Activated CD8-positive, alpha-beta T cell treated with anti-CD3 and anti-CD28 coated beads, Interleukin-2, amount 10 ng/mL, durations not matched to agents 7 days and 5 days (primary cell): Measurements from ENCODE around the gene NCOA3. TPM values are rescaled to one million over a fixed set of nuclear protein-coding genes. Genes with fewer than 3 reads are reported as not detected.

Experiments used
- ATAC-seq: fragments of 150-1000 bp; cut with Tn5 transposase; one replicate; pipeline ENCODE4 v1.10.0; 2021; ENCODE audit warnings: moderate library complexity
- CTCF ChIA-PET: fragments of 350-600 bp; sonication (Branson Sonifier 250); formaldehyde crosslinking; loops from one replicate; lab custom pipeline; 2021; ENCODE audit warnings: antibody characterized with exemption; lab: Charles Lee
- POLR2A ChIA-PET: fragments of 350-600 bp; sonication (Branson Sonifier 250); formaldehyde crosslinking; loops from one replicate; lab custom pipeline; 2021; ENCODE audit warnings: antibody characterized with exemption; lab: Charles Lee
- DNase-seq: peaks from one replicate; pipeline ENCODE4 v3.0.0-alpha.2; 2020
- H3K27ac Mint-ChIP-seq: one replicate; pipeline ENCODE4 v1.8.0; 2021; ENCODE audit warnings: mild to moderate bottlenecking, mixed read lengths
- H3K27me3 Mint-ChIP-seq: one replicate; pipeline ENCODE4 v1.8.0; 2021; ENCODE audit warnings: low read depth, mixed read lengths
- H3K36me3 Mint-ChIP-seq: one replicate; pipeline ENCODE4 v1.8.0; 2021; ENCODE audit warnings: low read depth, mixed read lengths
- H3K4me1 Mint-ChIP-seq: one replicate; pipeline ENCODE4 v1.8.0; 2021; ENCODE audit warnings: low read depth, mixed read lengths
- H3K4me3 Mint-ChIP-seq: one replicate; pipeline ENCODE4 v1.8.0; 2021; ENCODE audit warnings: mild to moderate bottlenecking, mixed read lengths
- H3K9me3 Mint-ChIP-seq: one replicate; pipeline ENCODE4 v1.8.0; 2022; ENCODE audit warnings: mixed read lengths; ENCODE audit not compliant: insufficient read depth
- total RNA-seq, 2 experiments: library from RNA; stranded (reverse); gene quantifications; one replicate each; pipeline ENCODE4 v1.2.3, GENCODE V29; 2021

Gene NCOA3
- total RNA-seq, 2 experiments from 2014 or later = 57.4 to 60.1 TPM

GRCh38 chr20:47476452-47476851 is 25.2 kb upstream of the NCOA3 start:
- Mint-ChIP-seq H3K4me1 (peaks cover 26% of the 10 kb centered on the region), H3K9me3 (no peaks in the 10 kb centered on the region), H3K27me3 (no peaks in the 10 kb centered on the region), H3K27ac (no peak overlapping the region), H3K36me3 (no peaks in the 10 kb centered on the region), H3K4me3 (no peak overlapping the region)
- POLR2A ChIA-PET = no interaction called here
- CTCF ChIA-PET = no interaction called here
- DNase-seq (no peak), ATAC-seq (no peak)

GRCh38 chr20:47479093-47479492 is 22.6 kb upstream of the NCOA3 start:
- CTCF ChIA-PET = interaction anchor here (0.6 kb wide), 1 partner anchor 109 kb away, joined by 3 read pairs; no protein-coding TSS in a partner anchor
- ATAC-seq (no peak), DNase-seq (no peak)
- H3K27me3 Mint-ChIP-seq = no peaks in the 10 kb centered on the region
- no peak overlapping the region for H3K4me3 Mint-ChIP-seq
- no peak overlapping the region for H3K27ac Mint-ChIP-seq
- no peaks in the 10 kb centered on the region for H3K36me3 Mint-ChIP-seq
- POLR2A ChIA-PET = no interaction called here
- peaks cover 15% of the 10 kb centered on the region for H3K4me1 Mint-ChIP-seq
- H3K9me3 Mint-ChIP-seq = no peaks in the 10 kb centered on the region

- Mint-ChIP-seq H3K36me3 (no peaks in the 10 kb centered on the region), H3K27me3 (no peaks in the 10 kb centered on the region), H3K4me1 (peaks cover 17% of the 10 kb centered on the region), H3K27ac (no peak overlapping the region), H3K9me3 (no peaks in the 10 kb centered on the region), H3K4me3 (no peak overlapping the region)
- ChIA-PET POLR2A (no interaction called here), CTCF (interaction anchor here (0.6 to 1.4 kb wide), 2 partner anchors 109 to 141 kb away, joined by 3 to 4 read pairs; no protein-coding TSS in a partner anchor)
- ATAC-seq (no peak), DNase-seq (no peak)
These were observed 22.2 kb upstream of the NCOA3 start for GRCh38 chr20:47479506-47479905.

- no peaks in the 10 kb centered on the region for H3K27me3 Mint-ChIP-seq
- H3K36me3 Mint-ChIP-seq = no peaks in the 10 kb centered on the region
- POLR2A ChIA-PET = no interaction called here
- H3K4me3 Mint-ChIP-seq = no peak overlapping the region
- H3K27ac Mint-ChIP-seq = no peak overlapping the region
- CTCF ChIA-PET = interaction anchor here (0.9 to 1.4 kb wide), 3 partner anchors 10 to 140 kb away, joined by 3 to 4 read pairs (median 3); no protein-coding TSS in a partner anchor
- ATAC-seq (no peak), DNase-seq (no peak)
- H3K9me3 Mint-ChIP-seq = no peaks in the 10 kb centered on the region
- peaks cover 22% of the 10 kb centered on the region for H3K4me1 Mint-ChIP-seq
These were observed 21.4 kb upstream of the NCOA3 start for GRCh38 chr20:47480239-47480638.

- H3K4me3 Mint-ChIP-seq = no peak overlapping the region
- CTCF ChIA-PET = interaction anchor here (0.9 to 1.4 kb wide), 3 partner anchors 9 to 140 kb away, joined by 3 to 4 read pairs (median 3); no protein-coding TSS in a partner anchor
- no peak for ATAC-seq
- H3K27me3 Mint-ChIP-seq = no peaks in the 10 kb centered on the region
- POLR2A ChIA-PET = no interaction called here
- H3K36me3 Mint-ChIP-seq = no peaks in the 10 kb centered on the region
- H3K9me3 Mint-ChIP-seq = no peaks in the 10 kb centered on the region
- no peak for DNase-seq
- peaks cover 26% of the 10 kb centered on the region for H3K4me1 Mint-ChIP-seq
- H3K27ac Mint-ChIP-seq = no peak overlapping the region
These were observed 21.0 kb upstream of the NCOA3 start for GRCh38 chr20:47480705-47481104.

GRCh38 chr20:47481330-47482216 is 20.1 kb upstream of the NCOA3 start:
- CTCF ChIA-PET = no interaction called here
- no peak for DNase-seq
- POLR2A ChIA-PET = no interaction called here
- Mint-ChIP-seq H3K4me3 (no peak overlapping the region), H3K36me3 (no peaks in the 10 kb centered on the region), H3K27me3 (no peaks in the 10 kb centered on the region), H3K9me3 (no peaks in the 10 kb centered on the region), H3K27ac (no peak overlapping the region), H3K4me1 (peaks cover 32% of the 10 kb centered on the region)
- no peak for ATAC-seq

GRCh38 chr20:47482705-47483104 is 19.0 kb upstream of the NCOA3 start:
- ChIA-PET POLR2A (interaction anchor here (1.1 kb wide), 1 partner anchor 77 kb away, joined by 3 read pairs; no protein-coding TSS in a partner anchor), CTCF (no interaction called here)
- peaks cover 43% of the 10 kb centered on the region for H3K4me1 Mint-ChIP-seq
- H3K27ac Mint-ChIP-seq = no peak overlapping the region
- no peaks in the 10 kb centered on the region for H3K27me3 Mint-ChIP-seq
- H3K4me3 Mint-ChIP-seq = no peak overlapping the region
- ATAC-seq (no peak), DNase-seq (no peak)
- H3K9me3 Mint-ChIP-seq = no peaks in the 10 kb centered on the region
- no peaks in the 10 kb centered on the region for H3K36me3 Mint-ChIP-seq

GRCh38 chr20:47484303-47484702 is 17.4 kb upstream of the NCOA3 start:
- H3K4me1 Mint-ChIP-seq = peaks cover 53% of the 10 kb centered on the region
- DNase-seq = no peak
- H3K27me3 Mint-ChIP-seq = no peaks in the 10 kb centered on the region
- no peaks in the 10 kb centered on the region for H3K9me3 Mint-ChIP-seq
- no peak for ATAC-seq
- H3K27ac Mint-ChIP-seq = no peak overlapping the region
- POLR2A ChIA-PET = no interaction called here
- CTCF ChIA-PET = interaction anchor here (6.0 kb wide), 1 partner anchor 18 kb away, joined by 33 read pairs; the partner anchor contains the start of gene NCOA3
- no peak overlapping the region for H3K4me3 Mint-ChIP-seq
- H3K36me3 Mint-ChIP-seq = peaks cover under 1% of the 10 kb centered on the region

GRCh38 chr20:47487175-47487917 is 14.3 kb upstream of the NCOA3 start:
- Mint-ChIP-seq H3K9me3 (no peaks in the 10 kb centered on the region), H3K27me3 (no peaks in the 10 kb centered on the region), H3K27ac (peak overlapping the region; percentile 96), H3K36me3 (peaks cover 4% of the 10 kb centered on the region), H3K4me1 (peaks cover 61% of the 10 kb centered on the region), H3K4me3 (peak overlapping the region; percentile 69)
- POLR2A ChIA-PET = interaction anchor here (0.9 to 4.5 kb wide), 7 partner anchors 14 to 131 kb away, joined by 4 to 81 read pairs (median 5); partner anchors contain the start of genes NCOA3 and ZMYND8
- peak; percentile 82 for DNase-seq
- CTCF ChIA-PET = interaction anchor here (0.7 to 6.0 kb wide), 16 partner anchors 12 to 282 kb away, joined by 3 to 33 read pairs (median 3); partner anchors contain the start of genes NCOA3 and ZMYND8
- ATAC-seq = peak; percentile 89

- Mint-ChIP-seq H3K36me3 (peaks cover 4% of the 10 kb centered on the region), H3K27me3 (no peaks in the 10 kb centered on the region), H3K27ac (peak overlapping the region; percentile 96), H3K4me1 (peaks cover 75% of the 10 kb centered on the region), H3K4me3 (peak overlapping the region; percentile 38), H3K9me3 (no peaks in the 10 kb centered on the region)
- ATAC-seq = no peak
- ChIA-PET POLR2A (interaction anchor here (4.5 kb wide), 1 partner anchor 13 kb away, joined by 81 read pairs; the partner anchor contains the start of gene NCOA3), CTCF (interaction anchor here (0.6 to 6.0 kb wide), 2 partner anchors 9 to 13 kb away, joined by 3 to 33 read pairs; partner anchors contain the start of gene NCOA3)
- DNase-seq = peak; percentile 81
These were observed 12.2 kb upstream of the NCOA3 start for GRCh38 chr20:47489448-47489872.

GRCh38 chr20:47490795-47491194 is 10.9 kb upstream of the NCOA3 start:
- DNase-seq = no peak
- Mint-ChIP-seq H3K4me3 (no peak overlapping the region), H3K36me3 (peaks cover 4% of the 10 kb centered on the region), H3K4me1 (peaks cover 68% of the 10 kb centered on the region), H3K9me3 (no peaks in the 10 kb centered on the region), H3K27me3 (no peaks in the 10 kb centered on the region), H3K27ac (peak overlapping the region; percentile 25)
- ATAC-seq = no peak
- POLR2A ChIA-PET = interaction anchor here (2.3 kb wide), 1 partner anchor 11 kb away, joined by 11 read pairs; the partner anchor contains the start of gene NCOA3
- CTCF ChIA-PET = interaction anchor here (0.9 to 1.4 kb wide), 2 partner anchors 11 to 18 kb away, joined by 3 to 5 read pairs; partner anchors contain the start of gene NCOA3
